Peyer's patch (tissue), 4 donors: ENCODE data around the gene LAMTOR2.

Experiments used
- POLR2A ChIP-seq, 2 donors: fragments of 450-650 bp; IDR thresholded peaks; one replicate each; pipeline ENCODE4 v1.5.1; 2017; ENCODE audit warnings: antibody characterized with exemption in 2 of 2, mild to moderate bottlenecking in 2 of 2, moderate library complexity in 2 of 2
- TF ChIP-seq, protein P1 (sequence below), 6 experiments: fragments of 450-650 bp in 4 of 6; fragments of 200-600 bp in 2 of 6; sonication (generic) in 1 of 6; IDR thresholded peaks; one replicate each; pipeline ENCODE4 v1.5.1; 2017 to 2019; ENCODE audit warnings: antibody characterized with exemption in 6 of 6, mild to moderate bottlenecking in 3 of 6, moderate library complexity in 1 of 6

DNA sequence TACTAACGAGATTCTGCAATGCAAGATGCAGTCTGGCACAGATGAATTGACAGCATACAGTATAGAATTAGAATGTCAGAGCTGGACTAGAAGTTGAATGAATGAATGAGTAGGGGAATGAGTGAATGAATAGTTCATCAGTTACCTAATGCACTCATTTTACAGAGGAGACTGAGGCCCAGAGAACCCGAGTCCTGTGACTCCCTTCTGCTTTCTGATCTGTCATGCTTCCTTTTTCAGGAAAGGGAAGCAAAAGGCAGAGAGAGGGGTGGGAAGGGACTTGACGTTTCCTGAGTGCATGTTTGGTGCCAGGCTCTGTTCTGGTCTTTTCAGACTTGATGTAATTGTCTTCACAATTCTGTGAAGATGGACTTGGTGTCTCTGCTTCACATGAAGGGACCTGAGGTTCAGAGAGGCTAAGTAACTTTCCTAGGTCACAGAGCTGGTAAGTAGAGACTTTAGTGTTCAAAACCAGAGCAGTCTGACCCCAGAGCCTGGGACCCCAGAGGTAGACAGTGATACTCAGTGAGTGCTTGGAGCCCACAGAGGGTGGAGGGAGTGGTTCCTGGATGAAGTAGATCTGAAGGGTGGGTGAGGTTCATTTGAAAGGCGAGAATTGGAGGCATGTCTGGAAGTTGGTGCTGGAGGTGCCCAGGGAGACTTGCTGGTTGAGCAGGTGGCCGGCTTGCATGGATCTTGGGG, 35.7 kb downstream of the LAMTOR2 start:
- TF ChIP-seq, protein P1, sequence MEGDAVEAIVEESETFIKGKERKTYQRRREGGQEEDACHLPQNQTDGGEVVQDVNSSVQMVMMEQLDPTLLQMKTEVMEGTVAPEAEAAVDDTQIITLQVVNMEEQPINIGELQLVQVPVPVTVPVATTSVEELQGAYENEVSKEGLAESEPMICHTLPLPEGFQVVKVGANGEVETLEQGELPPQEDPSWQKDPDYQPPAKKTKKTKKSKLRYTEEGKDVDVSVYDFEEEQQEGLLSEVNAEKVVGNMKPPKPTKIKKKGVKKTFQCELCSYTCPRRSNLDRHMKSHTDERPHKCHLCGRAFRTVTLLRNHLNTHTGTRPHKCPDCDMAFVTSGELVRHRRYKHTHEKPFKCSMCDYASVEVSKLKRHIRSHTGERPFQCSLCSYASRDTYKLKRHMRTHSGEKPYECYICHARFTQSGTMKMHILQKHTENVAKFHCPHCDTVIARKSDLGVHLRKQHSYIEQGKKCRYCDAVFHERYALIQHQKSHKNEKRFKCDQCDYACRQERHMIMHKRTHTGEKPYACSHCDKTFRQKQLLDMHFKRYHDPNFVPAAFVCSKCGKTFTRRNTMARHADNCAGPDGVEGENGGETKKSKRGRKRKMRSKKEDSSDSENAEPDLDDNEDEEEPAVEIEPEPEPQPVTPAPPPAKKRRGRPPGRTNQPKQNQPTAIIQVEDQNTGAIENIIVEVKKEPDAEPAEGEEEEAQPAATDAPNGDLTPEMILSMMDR (IDR thresholded peaks at IDR 0.05), result no peak
- no peak for TF ChIP-seq POLR2A (IDR thresholded peaks at IDR 0.05)
